WTC11 (cell line): ENCODE data around the gene RIPOR1. TPM values are rescaled to one million over a fixed set of nuclear protein-coding genes. Genes with fewer than 3 reads are reported as not detected.

ENCODE experiments used
- ATAC-seq: fragments of 200-7000 bp; cut with Tn5 transposase; 2 replicates; pipeline ENCODE4 v1.10.0; 2021; ENCODE audit warnings: mild to moderate bottlenecking, moderate library complexity
- CTCF ChIA-PET: fragments of 300-600 bp; sonication (Branson Sonifier 250); formaldehyde crosslinking; loops from one replicate; lab custom pipeline; 2021; ENCODE audit warnings: antibody characterized with exemption; lab: Charles Lee
- POLR2A ChIA-PET: fragments of 350-600 bp; sonication (Branson Sonifier 250); formaldehyde crosslinking; loops from one replicate; lab custom pipeline; 2021; ENCODE audit warnings: antibody characterized with exemption; lab: Charles Lee
- DNase-seq: peaks from one replicate; pipeline ENCODE4 v3.0.0; 2021; ENCODE audit warnings: low spot score
- H3K27ac Mint-ChIP-seq: 2 replicates; pipeline ENCODE4 v1.8.0; 2021; ENCODE audit warnings: mixed read lengths
- H3K27me3 Mint-ChIP-seq: 2 replicates; pipeline ENCODE4 v1.8.0; 2021; ENCODE audit warnings: low read depth, mild to moderate bottlenecking, moderate library complexity, mixed read lengths
- H3K36me3 Mint-ChIP-seq: 2 replicates; pipeline ENCODE4 v1.8.0; 2021; ENCODE audit warnings: mixed read lengths
- H3K4me1 Mint-ChIP-seq: 2 replicates; pipeline ENCODE4 v1.8.0; 2022; ENCODE audit warnings: mixed read lengths
- H3K4me3 Mint-ChIP-seq: 2 replicates; pipeline ENCODE4 v1.8.0; 2021; ENCODE audit warnings: mild to moderate bottlenecking, moderate library complexity, mixed read lengths
- H3K9me3 Mint-ChIP-seq: 2 replicates; pipeline ENCODE4 v1.8.0; 2021; ENCODE audit warnings: mixed read lengths
- CBFB ChIP-seq: sonication (generic); formaldehyde crosslinking; IDR thresholded peaks from 2 replicates; pipeline ENCODE4 v1.8.1; 2022; ENCODE audit warnings: mild to moderate bottlenecking, low read depth, missing genetic modification reagents
- CREB1 ChIP-seq: sonication (generic); formaldehyde crosslinking; IDR thresholded peaks from 2 replicates; pipeline ENCODE4 v1.8.0; 2023; ENCODE audit warnings: mild to moderate bottlenecking, missing genetic modification reagents
- CREM ChIP-seq: sonication (generic); formaldehyde crosslinking; IDR thresholded peaks from 2 replicates; pipeline ENCODE4 v1.8.1; 2022; ENCODE audit warnings: mild to moderate bottlenecking, missing genetic modification reagents, moderate library complexity
- HMGA2 ChIP-seq: fragments of 250-450 bp; sonication (Bioruptor Pico); IDR thresholded peaks from 2 replicates; pipeline ENCODE4 v1.4.0; 2021; ENCODE audit warnings: mild to moderate bottlenecking, moderate library complexity
- KAT7 ChIP-seq: sonication (generic); formaldehyde crosslinking; IDR thresholded peaks from 2 replicates; pipeline ENCODE4 v1.8.1; 2023; ENCODE audit warnings: missing genetic modification reagents, mild to moderate bottlenecking, borderline replicate concordance
- NFATC4 ChIP-seq: fragments of 250-450 bp; sonication (Bioruptor Pico); IDR thresholded peaks from 2 replicates; pipeline ENCODE4 v1.9.0; 2021; ENCODE audit warnings: mild to moderate bottlenecking
- PRRX2 ChIP-seq: fragments of 250-450 bp; sonication (Bioruptor Pico); IDR thresholded peaks from 2 replicates; pipeline ENCODE4 v1.8.0; 2021; ENCODE audit warnings: mild to moderate bottlenecking
- RORB ChIP-seq: fragments of 250-450 bp; sonication (Bioruptor Pico); IDR thresholded peaks from 2 replicates; pipeline ENCODE4 v1.9.0; 2021; ENCODE audit warnings: mild to moderate bottlenecking
- SMAD3 ChIP-seq: sonication (generic); formaldehyde crosslinking; IDR thresholded peaks from 2 replicates; pipeline ENCODE4 v1.8.0; 2022; ENCODE audit warnings: missing genetic modification reagents, mild to moderate bottlenecking, borderline replicate concordance
- SOX15 ChIP-seq: fragments of 250-450 bp; sonication (Bioruptor Pico); IDR thresholded peaks from 2 replicates; pipeline ENCODE4 v1.9.0; 2021; ENCODE audit warnings: mild to moderate bottlenecking
- SP1 ChIP-seq: sonication (generic); formaldehyde crosslinking; conservative IDR thresholded peaks from 2 replicates; pipeline ENCODE4 v1.8.1; 2022; ENCODE audit warnings: missing genetic modification reagents
- TEAD4 ChIP-seq: sonication (generic); formaldehyde crosslinking; IDR thresholded peaks from 2 replicates; pipeline ENCODE4 v1.8.0; 2022; ENCODE audit warnings: mild to moderate bottlenecking, missing genetic modification reagents
- TP53 ChIP-seq: sonication (generic); formaldehyde crosslinking; IDR thresholded peaks from 2 replicates; pipeline ENCODE4 v1.8.1; 2023; ENCODE audit warnings: mild to moderate bottlenecking, missing genetic modification reagents
- USF1 ChIP-seq: sonication (generic); formaldehyde crosslinking; IDR thresholded peaks from 2 replicates; pipeline ENCODE4 v1.8.0; 2022; ENCODE audit warnings: mild to moderate bottlenecking, missing genetic modification reagents
- ZNF138 ChIP-seq: sonication (generic); formaldehyde crosslinking; conservative IDR thresholded peaks from 2 replicates; pipeline ENCODE4 v1.8.1; 2022; ENCODE audit warnings: mild to moderate bottlenecking, moderate library complexity, missing genetic modification reagents
- ZNF219 ChIP-seq: sonication (generic); formaldehyde crosslinking; IDR thresholded peaks from 2 replicates; pipeline ENCODE4 v1.8.0; 2023; ENCODE audit warnings: missing genetic modification reagents, mild to moderate bottlenecking, borderline replicate concordance
- ZNF232 ChIP-seq: sonication (generic); formaldehyde crosslinking; IDR thresholded peaks from 2 replicates; pipeline ENCODE4 v1.8.0; 2022; ENCODE audit warnings: mild to moderate bottlenecking, missing genetic modification reagents
- ZNF396 ChIP-seq: fragments of 250-450 bp; sonication (Bioruptor Pico); IDR thresholded peaks from 2 replicates; pipeline ENCODE4 v1.8.0; 2021; ENCODE audit warnings: mild to moderate bottlenecking, moderate library complexity, borderline replicate concordance
- ZNF423 ChIP-seq: fragments of 250-450 bp; sonication (Bioruptor Pico); IDR thresholded peaks from 2 replicates; pipeline ENCODE4 v2.1.2; 2022; ENCODE audit warnings: mild to moderate bottlenecking, moderate library complexity
- ZNF425 ChIP-seq: fragments of 250-450 bp; sonication (Bioruptor Pico); conservative IDR thresholded peaks from 2 replicates; pipeline ENCODE4 v1.9.0; 2021; ENCODE audit warnings: mild to moderate bottlenecking
- ZNF532 ChIP-seq: fragments of 250-450 bp; sonication (Bioruptor Pico); IDR thresholded peaks from 2 replicates; pipeline ENCODE4 v1.9.0; 2021; ENCODE audit warnings: mild to moderate bottlenecking, borderline replicate concordance
- ZNF671 ChIP-seq: fragments of 250-450 bp; sonication (Bioruptor Pico); IDR thresholded peaks from 2 replicates; pipeline ENCODE4 v1.8.0; 2021; ENCODE audit warnings: mild to moderate bottlenecking
- total RNA-seq: library from RNA; stranded (reverse); gene quantifications from 3 replicates; pipeline ENCODE4 v1.2.3, GENCODE V29; 2021
- TF ChIP-seq, protein P1 (sequence below): sonication (generic); formaldehyde crosslinking; IDR thresholded peaks from 2 replicates; pipeline ENCODE4 v1.8.0; 2022; ENCODE audit warnings: mild to moderate bottlenecking, missing genetic modification reagents
- TF ChIP-seq, protein P2 (sequence below): sonication (generic); formaldehyde crosslinking; IDR thresholded peaks from 2 replicates; pipeline ENCODE4 v1.8.1; 2022; ENCODE audit warnings: mild to moderate bottlenecking, missing genetic modification reagents, moderate library complexity, borderline replicate concordance

The RIPOR1 gene
- total RNA-seq, 1 experiment from 2014 or later: 14.9 TPM

- TF ChIP-seq ZNF425 (CRISPR knock-in tag) (no peak), ZNF532 (CRISPR knock-in tag) (no peak), ZNF396 (CRISPR knock-in tag) (no peak), SMAD3 (no peak), ZNF671 (no peak), TEAD4 (no peak), CBFB (CRISPR knock-in tag) (no peak)
- TF ChIP-seq, protein P1, sequence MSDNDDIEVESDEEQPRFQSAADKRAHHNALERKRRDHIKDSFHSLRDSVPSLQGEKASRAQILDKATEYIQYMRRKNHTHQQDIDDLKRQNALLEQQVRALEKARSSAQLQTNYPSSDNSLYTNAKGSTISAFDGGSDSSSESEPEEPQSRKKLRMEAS: no peak
- TF ChIP-seq, protein P2, sequence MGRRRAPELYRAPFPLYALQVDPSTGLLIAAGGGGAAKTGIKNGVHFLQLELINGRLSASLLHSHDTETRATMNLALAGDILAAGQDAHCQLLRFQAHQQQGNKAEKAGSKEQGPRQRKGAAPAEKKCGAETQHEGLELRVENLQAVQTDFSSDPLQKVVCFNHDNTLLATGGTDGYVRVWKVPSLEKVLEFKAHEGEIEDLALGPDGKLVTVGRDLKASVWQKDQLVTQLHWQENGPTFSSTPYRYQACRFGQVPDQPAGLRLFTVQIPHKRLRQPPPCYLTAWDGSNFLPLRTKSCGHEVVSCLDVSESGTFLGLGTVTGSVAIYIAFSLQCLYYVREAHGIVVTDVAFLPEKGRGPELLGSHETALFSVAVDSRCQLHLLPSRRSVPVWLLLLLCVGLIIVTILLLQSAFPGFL (CRISPR knock-in tag): no peak
Measured at GRCh38 chr16:67517155-67517445, 11.5 kb upstream of the RIPOR1 start (continued).

- ATAC-seq (no peak), DNase-seq (no peak)
- Mint-ChIP-seq H3K36me3 (no peaks in the 10 kb centered on the region), H3K4me3 (no peak overlapping the region), H3K9me3 (no peaks in the 10 kb centered on the region), H3K4me1 (no peaks in the 10 kb centered on the region), H3K27me3 (peaks cover 63% of the 10 kb centered on the region), H3K27ac (no peak overlapping the region)
- CTCF ChIA-PET: interaction anchor here (1.0 to 5.8 kb wide), 7 partner anchors 11 to 366 kb away, joined by 3 to 70 read pairs (median 4); partner anchors contain the start of gene ATP6V0D1
- POLR2A ChIA-PET: no interaction called here
- TF ChIP-seq ZNF423 (CRISPR knock-in tag) (no peak), CREM (CRISPR knock-in tag) (no peak), SOX15 (no peak), USF1 (CRISPR knock-in tag) (no peak), ZNF138 (CRISPR knock-in tag) (no peak), TP53 (CRISPR knock-in tag) (no peak), ZNF219 (CRISPR knock-in tag) (no peak), HMGA2 (CRISPR knock-in tag) (no peak), KAT7 (CRISPR knock-in tag) (no peak), PRRX2 (no peak), NFATC4 (CRISPR knock-in tag) (no peak), RORB (CRISPR knock-in tag) (no peak), CREB1 (CRISPR knock-in tag) (no peak), SP1 (CRISPR knock-in tag) (no peak), ZNF232 (no peak)
- TF ChIP-seq, protein P1: no peak
Measured at GRCh38 chr16:67517661-67518423, 10.8 kb upstream of the RIPOR1 start.
